Caco-2 (cell line): Measurements from ENCODE around the gene ZNF408. TPM values are rescaled to one million over a fixed set of nuclear protein-coding genes. Genes with fewer than 3 reads are reported as not detected.

Experiments
- BruUV-seq: library from RNA; stranded (reverse); fragments of 400-500 nt; replicated peaks from 2 replicates; lab custom pipeline; 2021; lab: Mats Ljungman, UMichigan
- CTCF ChIA-PET: fragments of 300-600 bp; sonication (Branson Sonifier 250); formaldehyde crosslinking; loops from one replicate; lab custom pipeline; 2022; ENCODE audit warnings: antibody characterized with exemption; lab: Charles Lee
- POLR2A ChIA-PET: fragments of 300-600 bp; sonication (Branson Sonifier 250); formaldehyde crosslinking; loops from one replicate; lab custom pipeline; 2022; ENCODE audit warnings: antibody characterized with exemption; lab: Charles Lee
- DNase-seq, 2 experiments: peaks; one replicate each; pipeline versions ENCODE4 v3.0.0 to v3.0.0-alpha.2; 2020 to 2022
- H3K27me3 ChIP-seq: replicated peaks from 2 replicates; pipeline ENCODE4 v1.6.0; 2011; ENCODE audit warnings: low read length; ENCODE audit not compliant: control insufficient read depth, insufficient read depth
- H3K36me3 ChIP-seq: 2 replicates; pipeline ENCODE4 v1.5.1; 2011; ENCODE audit warnings: low read length; ENCODE audit not compliant: control insufficient read depth, insufficient read depth
- H3K4me1 ChIP-seq: fragments of 250-450 bp; sonication (Bioruptor Pico); 2 replicates; pipeline ENCODE4 v1.5.1; 2020; ENCODE audit warnings: mild to moderate bottlenecking
- H3K4me3 ChIP-seq: 2 replicates; pipeline ENCODE4 v1.5.1; 2011; ENCODE audit warnings: low read depth, mild to moderate bottlenecking, control low read depth, low read length
- H3K9me3 ChIP-seq: fragments of 250-450 bp; sonication (Bioruptor Pico); 2 replicates; pipeline ENCODE4 v1.5.1; 2020; ENCODE audit warnings: mild to moderate bottlenecking, moderate library complexity
- H3K27ac Mint-ChIP-seq: one replicate; pipeline ENCODE4 v1.8.0; 2022; ENCODE audit warnings: mixed read lengths; ENCODE audit not compliant: unreplicated experiment
- H3K27me3 Mint-ChIP-seq: one replicate; pipeline ENCODE4 v1.8.0; 2022; ENCODE audit warnings: mixed read lengths; ENCODE audit not compliant: insufficient read depth, unreplicated experiment
- H3K36me3 Mint-ChIP-seq: one replicate; pipeline ENCODE4 v1.8.0; 2022; ENCODE audit warnings: mild to moderate bottlenecking, mixed read lengths; ENCODE audit not compliant: insufficient read depth, unreplicated experiment
- H3K4me1 Mint-ChIP-seq: one replicate; pipeline ENCODE4 v1.8.0; 2022; ENCODE audit warnings: low read depth, mixed read lengths; ENCODE audit not compliant: unreplicated experiment
- H3K4me3 Mint-ChIP-seq: one replicate; pipeline ENCODE4 v1.8.0; 2022; ENCODE audit warnings: mild to moderate bottlenecking, moderate library complexity, mixed read lengths; ENCODE audit not compliant: unreplicated experiment
- H3K9me3 Mint-ChIP-seq: one replicate; pipeline ENCODE4 v1.8.0; 2022; ENCODE audit warnings: mixed read lengths; ENCODE audit not compliant: unreplicated experiment
- intact Hi-C: fragments of 100-400 bp; cut with micrococcal nuclease; formaldehyde crosslinking; loops from one replicate; pipeline ENCODE4 v1.10.0; 2022; ENCODE audit not compliant: unreplicated experiment
- total RNA-seq: library from RNA; stranded (reverse); gene quantifications from 2 replicates; pipeline ENCODE4 v1.2.3, GENCODE V29; 2022
- TF ChIP-seq, protein P1 (sequence below), 2 experiments: fragments of 200-600 bp in 1 of 2; IDR thresholded peaks; 1 replicate in 1 of 2; 2 replicates in 1 of 2; pipeline versions ENCODE4 v1.5.1 to v1.8.0; 2011 to 2022; ENCODE audit warnings: antibody characterized with exemption in 1 of 2, control low read depth in 1 of 2, inconsistent platforms in 1 of 2, low read depth in 1 of 2, low read length in 1 of 2, mild to moderate bottlenecking in 1 of 2, moderate library complexity in 1 of 2; ENCODE audit not compliant: insufficient read depth in 1 of 2, severe bottlenecking in 1 of 2, unreplicated experiment in 1 of 2

Gene ZNF408
- total RNA-seq, 1 experiment from 2014 or later = 23.3 TPM

DNA sequence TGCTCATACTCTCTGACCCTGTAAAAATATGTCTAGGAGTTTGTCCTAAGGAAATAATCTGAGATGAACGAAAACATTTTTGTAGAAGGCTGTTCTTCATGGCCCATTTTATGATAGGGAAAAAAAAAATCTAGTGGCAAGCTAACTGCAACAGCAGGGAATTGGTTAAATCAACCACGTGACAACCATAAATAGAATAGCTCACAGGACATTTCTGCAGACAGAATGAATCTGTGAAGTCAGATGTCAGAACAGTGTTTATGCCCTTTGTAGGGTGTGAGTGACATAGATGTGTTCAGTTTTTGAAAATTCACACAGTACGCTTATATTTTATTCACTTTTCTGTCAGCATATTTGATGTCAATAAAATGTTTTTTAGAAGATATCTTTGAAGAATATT, 16.5 kb upstream of the ZNF408 start:
- no peak overlapping the region for H3K4me3 ChIP-seq
- H3K4me3 Mint-ChIP-seq = no peak overlapping the region
- H3K4me1 ChIP-seq = no peaks in the 10 kb centered on the region
- no peaks in the 10 kb centered on the region for H3K27me3 ChIP-seq
- TF ChIP-seq, protein P1, sequence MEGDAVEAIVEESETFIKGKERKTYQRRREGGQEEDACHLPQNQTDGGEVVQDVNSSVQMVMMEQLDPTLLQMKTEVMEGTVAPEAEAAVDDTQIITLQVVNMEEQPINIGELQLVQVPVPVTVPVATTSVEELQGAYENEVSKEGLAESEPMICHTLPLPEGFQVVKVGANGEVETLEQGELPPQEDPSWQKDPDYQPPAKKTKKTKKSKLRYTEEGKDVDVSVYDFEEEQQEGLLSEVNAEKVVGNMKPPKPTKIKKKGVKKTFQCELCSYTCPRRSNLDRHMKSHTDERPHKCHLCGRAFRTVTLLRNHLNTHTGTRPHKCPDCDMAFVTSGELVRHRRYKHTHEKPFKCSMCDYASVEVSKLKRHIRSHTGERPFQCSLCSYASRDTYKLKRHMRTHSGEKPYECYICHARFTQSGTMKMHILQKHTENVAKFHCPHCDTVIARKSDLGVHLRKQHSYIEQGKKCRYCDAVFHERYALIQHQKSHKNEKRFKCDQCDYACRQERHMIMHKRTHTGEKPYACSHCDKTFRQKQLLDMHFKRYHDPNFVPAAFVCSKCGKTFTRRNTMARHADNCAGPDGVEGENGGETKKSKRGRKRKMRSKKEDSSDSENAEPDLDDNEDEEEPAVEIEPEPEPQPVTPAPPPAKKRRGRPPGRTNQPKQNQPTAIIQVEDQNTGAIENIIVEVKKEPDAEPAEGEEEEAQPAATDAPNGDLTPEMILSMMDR (IDR thresholded peaks at IDR 0.05; ENCODE audit: insufficient read depth in 1 of 2, low read depth in 1 of 2, low read length in 1 of 2, severe bottlenecking in 1 of 2, unreplicated experiment in 1 of 2) = no peak
- POLR2A ChIA-PET = no interaction called here
- CTCF ChIA-PET = no interaction called here
- H3K4me1 Mint-ChIP-seq = no peaks in the 10 kb centered on the region
- intact Hi-C loops = no loop called here
- no peaks in the 10 kb centered on the region for H3K9me3 Mint-ChIP-seq
- no TSS peak for BruUV-seq
- H3K27ac Mint-ChIP-seq = no peak overlapping the region
- H3K36me3 Mint-ChIP-seq = peaks cover 40% of the 10 kb centered on the region
- no peak for DNase-seq
- no peaks in the 10 kb centered on the region for H3K9me3 ChIP-seq
- H3K27me3 Mint-ChIP-seq = no peaks in the 10 kb centered on the region
- peaks cover 11% of the 10 kb centered on the region for H3K36me3 ChIP-seq

DNA sequence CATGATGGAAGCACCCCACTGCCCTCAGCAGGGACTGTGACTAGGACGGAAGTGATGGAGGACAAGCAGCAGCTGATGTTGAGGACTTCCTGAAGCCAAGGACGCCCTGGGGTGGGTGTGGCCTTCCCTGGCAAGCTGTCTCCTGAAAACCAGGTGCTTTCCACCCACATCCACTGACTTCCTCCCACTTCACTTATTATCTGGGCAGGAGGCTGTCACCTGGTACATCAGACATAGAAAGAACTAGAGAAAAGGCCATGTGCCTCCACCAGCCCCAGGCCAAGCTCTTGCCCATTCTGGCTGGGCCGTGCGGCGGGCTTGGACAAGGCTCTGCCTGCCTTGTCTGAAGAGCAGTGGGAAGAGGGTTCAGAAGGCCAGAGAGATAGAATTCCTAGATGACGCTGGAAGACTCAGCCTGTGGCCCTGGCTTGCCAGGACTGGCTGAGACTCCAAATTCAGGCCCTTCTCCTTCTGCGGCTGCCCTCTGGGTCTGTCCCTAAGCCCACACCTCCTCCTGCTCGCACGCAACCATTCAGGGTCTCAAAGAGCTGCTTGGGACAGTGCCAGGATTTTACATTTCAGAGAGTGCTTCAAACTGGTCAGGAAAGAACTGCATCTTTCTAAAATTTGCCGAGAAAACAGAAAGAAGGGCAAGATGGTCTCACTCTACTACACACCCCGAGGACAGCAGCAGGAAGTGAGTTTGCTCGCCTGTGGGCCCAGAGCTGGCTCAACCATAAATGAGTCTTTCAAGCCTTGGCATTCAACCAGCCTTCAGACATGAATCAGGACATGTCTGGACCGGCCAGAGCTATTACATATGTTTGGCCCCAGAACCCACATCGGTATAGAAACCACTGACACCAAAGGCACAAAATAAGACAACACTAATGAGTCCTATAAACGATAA, 13.7 kb upstream of the ZNF408 start:
- H3K4me1 Mint-ChIP-seq = no peaks in the 10 kb centered on the region
- no peak for DNase-seq
- ChIA-PET CTCF (no interaction called here), POLR2A (no interaction called here)
- H3K27me3 ChIP-seq = no peaks in the 10 kb centered on the region
- peaks cover 39% of the 10 kb centered on the region for H3K36me3 Mint-ChIP-seq
- no peaks in the 10 kb centered on the region for H3K4me1 ChIP-seq
- H3K4me3 ChIP-seq = no peak overlapping the region
- peaks cover 9% of the 10 kb centered on the region for H3K36me3 ChIP-seq
- H3K27me3 Mint-ChIP-seq = no peaks in the 10 kb centered on the region
- intact Hi-C loops = no loop called here
- H3K4me3 Mint-ChIP-seq = no peak overlapping the region
- TF ChIP-seq, protein P1 (IDR thresholded peaks at IDR 0.05; ENCODE audit: insufficient read depth in 1 of 2, low read depth in 1 of 2, low read length in 1 of 2, severe bottlenecking in 1 of 2, unreplicated experiment in 1 of 2) = no peak
- H3K9me3 Mint-ChIP-seq = no peaks in the 10 kb centered on the region
- BruUV-seq = TSS peak; percentile 16
- H3K27ac Mint-ChIP-seq = no peak overlapping the region
- no peaks in the 10 kb centered on the region for H3K9me3 ChIP-seq

DNA sequence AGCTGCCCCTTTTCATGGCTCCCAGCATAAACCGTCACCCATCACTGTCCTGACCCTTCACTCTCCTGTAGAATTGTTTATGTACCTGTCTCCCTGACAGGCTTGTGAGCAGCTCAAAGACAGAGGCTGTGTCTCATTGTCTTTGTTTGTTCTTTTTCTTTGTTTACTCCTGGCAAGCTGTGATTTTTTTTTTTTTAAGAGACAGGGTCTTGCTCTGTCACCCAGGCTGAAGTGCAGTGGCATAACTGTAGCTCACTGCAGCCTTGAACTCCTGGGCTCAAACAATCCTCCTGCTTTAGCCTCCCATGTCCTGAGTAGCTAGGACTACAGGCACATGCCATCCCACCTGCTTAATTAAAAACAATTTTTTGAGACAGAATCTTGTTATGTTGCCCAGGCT, 10.1 kb upstream of the ZNF408 start:
- POLR2A ChIA-PET = no interaction called here
- no peak overlapping the region for H3K27ac Mint-ChIP-seq
- no peak for DNase-seq

More for the DNA sequence above, 10.1 kb upstream of the ZNF408 start:
- Mint-ChIP-seq H3K4me1 (no peaks in the 10 kb centered on the region), H3K27me3 (no peaks in the 10 kb centered on the region), H3K9me3 (no peaks in the 10 kb centered on the region), H3K4me3 (no peak overlapping the region), H3K36me3 (peaks cover 37% of the 10 kb centered on the region)
- Histone ChIP-seq H3K27me3 (no peaks in the 10 kb centered on the region), H3K36me3 (peaks cover 14% of the 10 kb centered on the region), H3K9me3 (no peaks in the 10 kb centered on the region), H3K4me3 (no peak overlapping the region), H3K4me1 (no peaks in the 10 kb centered on the region)
- CTCF ChIA-PET = interaction anchor here (0.5 kb wide), 1 partner anchor 1162 kb away, joined by 3 read pairs; no protein-coding TSS in a partner anchor
- TF ChIP-seq, protein P1 (IDR thresholded peaks at IDR 0.05; ENCODE audit: insufficient read depth in 1 of 2, low read depth in 1 of 2, low read length in 1 of 2, severe bottlenecking in 1 of 2, unreplicated experiment in 1 of 2) = no peak
- intact Hi-C loops = no loop called here
- BruUV-seq = TSS peak; percentile 1
